ENCODE measurements around the gene TCF7L2.

Gene TCF7L2

GRCh38 chr10:113180401-113181154 lies 230.5 kb downstream of the TCF7L2 start:
- Histone ChIP-seq H3K79me2 (ENCODE audit: control insufficient read depth, low read length) (no peaks in the 10 kb centered on the region), H3K27me3 (ENCODE audit: control insufficient read depth, low read length) (no peaks in the 10 kb centered on the region), H3K36me3 (ENCODE audit: control insufficient read depth, low read length) (no peaks in the 10 kb centered on the region), H3F3A (ENCODE audit: control insufficient read depth, insufficient read depth) (no peaks in the 10 kb centered on the region), H3K27ac (ENCODE audit: low read depth, low read length) (no peak overlapping the region), H3K9me3 (ENCODE audit: control insufficient read depth, insufficient read depth, low read length) (no peaks in the 10 kb centered on the region), H3K4me2 (ENCODE audit: low read length) (no peak overlapping the region), H3K9me2 (replicated peaks; ENCODE audit: control insufficient read depth, low read length) (no peaks in the 10 kb centered on the region), H3K4me3 (ENCODE audit: low read length) (no peak overlapping the region), H3K4me1 (ENCODE audit: control insufficient read depth, low read length) (no peaks in the 10 kb centered on the region), H4K20me1 (ENCODE audit: control insufficient read depth, insufficient read depth, low read depth, low read length) (no peaks in the 10 kb centered on the region)
- TF ChIP-seq CTCF (IDR thresholded peaks at IDR 0.05; ENCODE audit: low read depth, low read length, poor library complexity, severe bottlenecking) (no peak), EZH2phosphoT487 (IDR thresholded peaks at IDR 0.05; ENCODE audit: borderline replicate concordance, low read length) (no peak)

GRCh38 chr10:113182154-113182553 lies 232.1 kb downstream of the TCF7L2 start:
- Histone ChIP-seq H3F3A (ENCODE audit: control insufficient read depth, insufficient read depth) (no peaks in the 10 kb centered on the region), H3K9me2 (replicated peaks; ENCODE audit: control insufficient read depth, low read length) (no peaks in the 10 kb centered on the region), H3K27ac (ENCODE audit: low read depth, low read length) (no peak overlapping the region), H4K20me1 (ENCODE audit: control insufficient read depth, insufficient read depth, low read depth, low read length) (no peaks in the 10 kb centered on the region), H3K4me3 (ENCODE audit: low read length) (no peak overlapping the region), H3K79me2 (ENCODE audit: control insufficient read depth, low read length) (no peaks in the 10 kb centered on the region), H3K4me2 (ENCODE audit: low read length) (no peak overlapping the region), H3K36me3 (ENCODE audit: control insufficient read depth, low read length) (no peaks in the 10 kb centered on the region), H3K4me1 (ENCODE audit: control insufficient read depth, low read length) (no peaks in the 10 kb centered on the region), H3K9me3 (ENCODE audit: control insufficient read depth, insufficient read depth, low read length) (no peaks in the 10 kb centered on the region), H3K27me3 (ENCODE audit: control insufficient read depth, low read length) (no peaks in the 10 kb centered on the region)
- TF ChIP-seq EZH2phosphoT487 (IDR thresholded peaks at IDR 0.05; ENCODE audit: borderline replicate concordance, low read length) = no peak
- no peak for TF ChIP-seq CTCF (IDR thresholded peaks at IDR 0.05; ENCODE audit: low read depth, low read length, poor library complexity, severe bottlenecking)

- no peak overlapping the region for H3K4me3 ChIP-seq (ENCODE audit: low read length)
- no peak for TF ChIP-seq CTCF (IDR thresholded peaks at IDR 0.05; ENCODE audit: low read depth, low read length, poor library complexity, severe bottlenecking)
- TF ChIP-seq EZH2phosphoT487 (IDR thresholded peaks at IDR 0.05; ENCODE audit: borderline replicate concordance, low read length) = no peak
- H3K27ac ChIP-seq (ENCODE audit: low read depth, low read length) = no peak overlapping the region
- H3F3A ChIP-seq (ENCODE audit: control insufficient read depth, insufficient read depth) = no peaks in the 10 kb centered on the region
- no peaks in the 10 kb centered on the region for H3K9me3 ChIP-seq (ENCODE audit: control insufficient read depth, insufficient read depth, low read length)
- no peaks in the 10 kb centered on the region for H3K4me1 ChIP-seq (ENCODE audit: control insufficient read depth, low read length)
- H4K20me1 ChIP-seq (ENCODE audit: control insufficient read depth, insufficient read depth, low read depth, low read length) = no peaks in the 10 kb centered on the region
- no peaks in the 10 kb centered on the region for H3K9me2 ChIP-seq (replicated peaks; ENCODE audit: control insufficient read depth, low read length)
- H3K36me3 ChIP-seq (ENCODE audit: control insufficient read depth, low read length) = no peaks in the 10 kb centered on the region
- H3K4me2 ChIP-seq (ENCODE audit: low read length) = no peak overlapping the region
- no peaks in the 10 kb centered on the region for H3K27me3 ChIP-seq (ENCODE audit: control insufficient read depth, low read length)
- no peaks in the 10 kb centered on the region for H3K79me2 ChIP-seq (ENCODE audit: control insufficient read depth, low read length)
Observed at GRCh38 chr10:113183573-113183972, 233.5 kb downstream of the TCF7L2 start.

All from DOHH2 (cell line).